SK-N-MC (cell line): ENCODE measurements around the gene SPTB.

Experiments used
- EZH2 ChIP-seq: fragments of 200-600 bp; sonication (generic); IDR thresholded peaks from one replicate; pipeline ENCODE4 v1.6.1; 2017; ENCODE audit warnings: antibody characterized with exemption
- POLR2AphosphoS5 ChIP-seq: IDR thresholded peaks from 2 replicates; pipeline ENCODE4 v1.6.1; 2012; ENCODE audit warnings: mild to moderate bottlenecking, low read depth, low read length, borderline replicate concordance

DNA sequence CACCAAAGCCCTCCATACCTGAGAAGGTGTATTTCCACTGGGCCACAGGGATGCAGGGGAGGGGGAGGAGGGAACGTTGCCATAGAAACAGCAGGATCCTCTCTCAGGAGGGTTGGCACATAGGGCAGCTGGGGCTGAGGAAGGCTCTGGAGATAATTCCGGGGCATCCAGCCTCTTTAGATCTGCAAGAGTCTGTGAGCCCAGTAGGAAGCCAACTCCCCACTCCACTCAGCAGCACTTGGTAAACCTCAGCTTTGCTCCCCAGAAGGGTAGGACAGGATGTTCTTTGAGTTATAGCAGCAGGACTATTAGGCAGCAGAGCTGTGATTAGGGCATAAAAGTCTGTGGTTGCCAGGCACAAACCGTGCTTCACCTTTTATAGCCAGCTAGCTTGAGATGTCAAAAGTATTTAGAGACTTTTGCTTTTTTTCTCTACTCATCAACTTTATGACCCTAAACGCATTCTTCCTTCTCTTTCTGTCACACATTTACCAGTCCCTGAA, 183.3 kb downstream of the SPTB start:
- TF ChIP-seq POLR2AphosphoS5 (no peak), EZH2 (no peak)
